DOHH2 (cell line): ENCODE data around the gene COL2A1.

ENCODE experiments used
- H3F3A ChIP-seq: fragments of 200-600 bp; sonication (generic), shearing (Covaris generic); 2 replicates; pipeline ENCODE4 v1.6.0; 2016; ENCODE audit warnings: antibody characterized with exemption, mild to moderate bottlenecking; ENCODE audit not compliant: control insufficient read depth, insufficient read depth
- H3K27ac ChIP-seq: fragments of 200-600 bp; sonication (generic); 2 replicates; pipeline ENCODE4 v1.5.1; 2014; ENCODE audit warnings: low read depth, mild to moderate bottlenecking, low read length, moderate library complexity
- H3K27me3 ChIP-seq: fragments of 200-600 bp; sonication (generic); 2 replicates; pipeline ENCODE4 v1.6.1; 2014; ENCODE audit warnings: mild to moderate bottlenecking, low read length, mixed read lengths; ENCODE audit not compliant: control insufficient read depth
- H3K36me3 ChIP-seq: fragments of 200-600 bp; sonication (generic); 2 replicates; pipeline ENCODE4 v1.6.1; 2014; ENCODE audit warnings: mild to moderate bottlenecking, low read length, moderate library complexity, mixed read lengths; ENCODE audit not compliant: control insufficient read depth
- H3K4me1 ChIP-seq: fragments of 200-600 bp; sonication (generic); 2 replicates; pipeline ENCODE4 v1.6.1; 2014; ENCODE audit warnings: mild to moderate bottlenecking, low read length, mixed read lengths; ENCODE audit not compliant: control insufficient read depth
- H3K4me2 ChIP-seq: fragments of 200-600 bp; sonication (generic); 2 replicates; pipeline ENCODE4 v1.6.0; 2014; ENCODE audit warnings: mild to moderate bottlenecking, low read length, moderate library complexity
- H3K4me3 ChIP-seq: fragments of 200-600 bp; sonication (generic); 2 replicates; pipeline ENCODE4 v1.5.1; 2014; ENCODE audit warnings: mild to moderate bottlenecking, low read length, mixed read lengths
- H3K79me2 ChIP-seq: fragments of 200-600 bp; sonication (generic); 2 replicates; pipeline ENCODE4 v1.6.1; 2014; ENCODE audit warnings: mild to moderate bottlenecking, low read length, mixed read lengths; ENCODE audit not compliant: control insufficient read depth
- H3K9me2 ChIP-seq: fragments of 200-600 bp; sonication (generic); replicated peaks from 2 replicates; pipeline ENCODE4 v1.6.1; 2014; ENCODE audit warnings: mild to moderate bottlenecking, low read length, mixed read lengths; ENCODE audit not compliant: control insufficient read depth
- H3K9me3 ChIP-seq: fragments of 200-600 bp; sonication (generic); 2 replicates; pipeline ENCODE4 v1.6.1; 2014; ENCODE audit warnings: antibody characterized with exemption, low read length, mixed read lengths; ENCODE audit not compliant: control insufficient read depth, insufficient read depth
- H4K20me1 ChIP-seq: fragments of 200-600 bp; sonication (generic); 2 replicates; pipeline ENCODE4 v1.6.0; 2014; ENCODE audit warnings: low read depth, mild to moderate bottlenecking, antibody characterized with exemption, low read length, moderate library complexity; ENCODE audit not compliant: control insufficient read depth, insufficient read depth
- CTCF ChIP-seq: fragments of 200-600 bp; sonication (generic); IDR thresholded peaks from one replicate; pipeline ENCODE4 v1.5.1; 2014; ENCODE audit warnings: antibody characterized with exemption, mild to moderate bottlenecking, low read depth, low read length; ENCODE audit not compliant: poor library complexity, severe bottlenecking
- EZH2phosphoT487 ChIP-seq: fragments of 200-600 bp; sonication (generic); IDR thresholded peaks from 2 replicates; pipeline ENCODE4 v1.6.1; 2017; ENCODE audit warnings: borderline replicate concordance, mild to moderate bottlenecking, antibody characterized with exemption, low read length, moderate library complexity, mixed read lengths

Gene COL2A1

GRCh38 chr12:47984331-47984801 lies 19.9 kb downstream of the COL2A1 start:
- H3K4me1 ChIP-seq = peaks cover 2% of the 10 kb centered on the region
- no peak overlapping the region for H3K4me3 ChIP-seq
- H3K9me2 ChIP-seq = no peaks in the 10 kb centered on the region
- no peaks in the 10 kb centered on the region for H3K79me2 ChIP-seq
- no peaks in the 10 kb centered on the region for H3K36me3 ChIP-seq
- TF ChIP-seq EZH2phosphoT487 (no peak), CTCF (no peak)
- H4K20me1 ChIP-seq = no peaks in the 10 kb centered on the region
- H3K27ac ChIP-seq = no peak overlapping the region
- no peak overlapping the region for H3K4me2 ChIP-seq
- H3F3A ChIP-seq = no peaks in the 10 kb centered on the region
- no peaks in the 10 kb centered on the region for H3K9me3 ChIP-seq
- H3K27me3 ChIP-seq = no peaks in the 10 kb centered on the region

GRCh38 chr12:47983541-47984115 lies 20.6 kb downstream of the COL2A1 start:
- Histone ChIP-seq H3K27me3 (peaks cover 4% of the 10 kb centered on the region; the same call in 1 of the 2 replicates), H3F3A (no peaks in the 10 kb centered on the region), H3K4me1 (no peaks in the 10 kb centered on the region), H3K79me2 (no peaks in the 10 kb centered on the region), H3K9me2 (no peaks in the 10 kb centered on the region), H4K20me1 (no peaks in the 10 kb centered on the region), H3K4me2 (no peak overlapping the region), H3K36me3 (no peaks in the 10 kb centered on the region), H3K9me3 (no peaks in the 10 kb centered on the region), H3K4me3 (no peak overlapping the region), H3K27ac (no peak overlapping the region)
- TF ChIP-seq CTCF = no peak
- TF ChIP-seq EZH2phosphoT487 = no peak

GRCh38 chr12:47982770-47983169 lies 21.5 kb downstream of the COL2A1 start:
- H3K9me2 ChIP-seq = no peaks in the 10 kb centered on the region
- TF ChIP-seq CTCF = no peak
- TF ChIP-seq EZH2phosphoT487 = no peak
- no peaks in the 10 kb centered on the region for H3K79me2 ChIP-seq
- H3K4me3 ChIP-seq = no peak overlapping the region
- H3K4me1 ChIP-seq = no peaks in the 10 kb centered on the region
- no peaks in the 10 kb centered on the region for H3F3A ChIP-seq
- no peak overlapping the region for H3K4me2 ChIP-seq
- H3K9me3 ChIP-seq = no peaks in the 10 kb centered on the region
- no peaks in the 10 kb centered on the region for H3K36me3 ChIP-seq
- no peak overlapping the region for H3K27ac ChIP-seq
- no peaks in the 10 kb centered on the region for H4K20me1 ChIP-seq
- peaks cover 4% of the 10 kb centered on the region; the same call in 1 of the 2 replicates for H3K27me3 ChIP-seq
